ENCODE data around the gene PAQR9. TPM values are rescaled to one million over a fixed set of nuclear protein-coding genes. Genes with fewer than 3 reads are reported as not detected.

PAQR9 gene
- total RNA-seq, 4 donors from 2014 or later: 0.14 TPM; not detected in 3

- no peak for DNase-seq
- no peaks in the 10 kb centered on the region for H3K4me1 ChIP-seq
- H3K9me3 ChIP-seq: no peaks in the 10 kb centered on the region
- intact Hi-C loops (cut with DNase I; ENCODE audit: low total_unique reads): no loop called here
- no peak overlapping the region for H3K4me3 ChIP-seq
- H3K36me3 ChIP-seq: no peaks in the 10 kb centered on the region
- TF ChIP-seq CTCF (IDR thresholded peaks at IDR 0.05) (no peak), POLR2A (IDR thresholded peaks at IDR 0.05) (no peak)
- no peak overlapping the region for H3K27ac ChIP-seq
- no peaks in the 10 kb centered on the region for H3K27me3 ChIP-seq
Measured at GRCh38 chr3:142926368-142926944, 37.0 kb downstream of the PAQR9 start.

GRCh38 chr3:142925140-142925539 lies 38.3 kb downstream of the PAQR9 start:
- Histone ChIP-seq H3K4me1 (no peaks in the 10 kb centered on the region), H3K27me3 (no peaks in the 10 kb centered on the region), H3K27ac (no peak overlapping the region), H3K36me3 (no peaks in the 10 kb centered on the region), H3K4me3 (no peak overlapping the region), H3K9me3 (no peaks in the 10 kb centered on the region)
- no peak for DNase-seq
- intact Hi-C loops (cut with DNase I; ENCODE audit: low total_unique reads): no loop called here
- TF ChIP-seq POLR2A (IDR thresholded peaks at IDR 0.05): no peak
- no peak for TF ChIP-seq CTCF (IDR thresholded peaks at IDR 0.05)

GRCh38 chr3:142923694-142924093 lies 39.8 kb downstream of the PAQR9 start:
- no peak for TF ChIP-seq CTCF (IDR thresholded peaks at IDR 0.05)
- TF ChIP-seq POLR2A (IDR thresholded peaks at IDR 0.05): no peak
- DNase-seq: no peak
- no peak overlapping the region for H3K4me3 ChIP-seq
- intact Hi-C loops (cut with DNase I; ENCODE audit: low total_unique reads): no loop called here
- H3K4me1 ChIP-seq: no peaks in the 10 kb centered on the region
- H3K36me3 ChIP-seq: no peaks in the 10 kb centered on the region
- no peaks in the 10 kb centered on the region for H3K27me3 ChIP-seq
- no peak overlapping the region for H3K27ac ChIP-seq
- H3K9me3 ChIP-seq: no peaks in the 10 kb centered on the region

GRCh38 chr3:142916605-142917004 lies 46.9 kb downstream of the PAQR9 start:
- TF ChIP-seq CTCF (IDR thresholded peaks at IDR 0.05): no peak
- no peak for TF ChIP-seq POLR2A (IDR thresholded peaks at IDR 0.05)
- H3K4me1 ChIP-seq: no peaks in the 10 kb centered on the region
- no peak overlapping the region for H3K4me3 ChIP-seq
- intact Hi-C loops (cut with DNase I; ENCODE audit: low total_unique reads): no loop called here
- no peaks in the 10 kb centered on the region for H3K9me3 ChIP-seq
- no peaks in the 10 kb centered on the region for H3K27me3 ChIP-seq
- no peaks in the 10 kb centered on the region for H3K36me3 ChIP-seq
- no peak overlapping the region for H3K27ac ChIP-seq
- DNase-seq: no peak

GRCh38 chr3:142915636-142916035 lies 47.8 kb downstream of the PAQR9 start:
- no peaks in the 10 kb centered on the region for H3K9me3 ChIP-seq
- TF ChIP-seq POLR2A (IDR thresholded peaks at IDR 0.05) (no peak), CTCF (IDR thresholded peaks at IDR 0.05) (no peak)
- H3K27me3 ChIP-seq: no peaks in the 10 kb centered on the region
- no peak overlapping the region for H3K4me3 ChIP-seq
- no peak overlapping the region for H3K27ac ChIP-seq
- H3K4me1 ChIP-seq: no peaks in the 10 kb centered on the region
- H3K36me3 ChIP-seq: no peaks in the 10 kb centered on the region
- intact Hi-C loops (cut with DNase I; ENCODE audit: low total_unique reads): no loop called here
- DNase-seq: no peak

Data from uterus (tissue), 4 donors.